ENCODE results near the gene HOXB9.

HOXB9 gene

GRCh38 chr17:48622857-48623256 is 3.3 kb downstream of the HOXB9 start:
- DNase-seq: no peak

- no peak for DNase-seq
Observed at GRCh38 chr17:48621410-48622392, 4.5 kb downstream of the HOXB9 start.

GRCh38 chr17:48620461-48621139 is 5.6 kb downstream of the HOXB9 start:
- no peak for DNase-seq

GRCh38 chr17:48619826-48620449 is 6.2 kb downstream of the HOXB9 start:
- no peak for DNase-seq

GRCh38 chr17:48618256-48618896 is 7.8 kb downstream of the HOXB9 start:
- DNase-seq: peak; percentile 85

- DNase-seq: no peak
Observed at GRCh38 chr17:48617471-48618255, 8.5 kb downstream of the HOXB9 start.

GRCh38 chr17:48616717-48617470 is 9.3 kb downstream of the HOXB9 start:
- no peak for DNase-seq

- no peak for DNase-seq
Observed at GRCh38 chr17:48615963-48616716, 10.0 kb downstream of the HOXB9 start.

GRCh38 chr17:48615047-48615962 is 10.9 kb downstream of the HOXB9 start, which contains the start of gene HOXB8:
Gene HOXB8 (minus strand): TSS chr17:48615292. CDS start chr17:48614704, 588 bp downstream.
- no peak for DNase-seq

GRCh38 chr17:48613862-48614694 is 12.1 kb downstream of the HOXB9 start:
- peak; percentile 38 for DNase-seq

GRCh38 chr17:48612854-48613691 is 13.1 kb downstream of the HOXB9 start:
- peak; percentile 58 for DNase-seq

GRCh38 chr17:48612456-48612853 is 13.7 kb downstream of the HOXB9 start:
- DNase-seq: no peak

GRCh38 chr17:48611681-48612455 is 14.3 kb downstream of the HOXB9 start:
- DNase-seq: no peak

GRCh38 chr17:48611213-48611612 is 14.9 kb downstream of the HOXB9 start:
- DNase-seq: no peak

GRCh38 chr17:48610282-48611211 is 15.6 kb downstream of the HOXB9 start, which contains the start of gene HOXB7:
Gene HOXB7 (minus strand): TSS chr17:48611017. CDS start chr17:48610918, 99 bp downstream.
- DNase-seq: peak; percentile 64
